Lower lobe of right lung (tissue), 2 donors: ENCODE results near the gene TSPEAR. TPM values are rescaled to one million over a fixed set of nuclear protein-coding genes. Genes with fewer than 3 reads are reported as not detected.

Experiments
- ATAC-seq, 2 donors: fragments of 200-7000 bp; cut with Tn5 transposase; one replicate each; pipeline ENCODE4 v1.9.1; 2020 to 2022; ENCODE audit warnings: mild to moderate bottlenecking in 2 of 2, moderate library complexity in 2 of 2
- DNase-seq: peaks from one replicate; pipeline ENCODE4 v3.0.0-alpha.2; 2020
- H3K27ac ChIP-seq: fragments of 200-600 bp; one replicate; pipeline ENCODE4 v1.8.0; 2022
- H3K27me3 ChIP-seq: fragments of 200-600 bp; one replicate; pipeline ENCODE4 v1.8.0; 2022; ENCODE audit warnings: low read depth
- H3K36me3 ChIP-seq: fragments of 200-600 bp; one replicate; pipeline ENCODE4 v1.8.0; 2022; ENCODE audit warnings: mild to moderate bottlenecking
- H3K4me1 ChIP-seq: fragments of 200-600 bp; one replicate; pipeline ENCODE4 v1.8.0; 2022
- H3K4me3 ChIP-seq: fragments of 200-600 bp; one replicate; pipeline ENCODE4 v1.8.0; 2022; ENCODE audit warnings: mild to moderate bottlenecking
- H3K9me3 ChIP-seq: fragments of 200-600 bp; one replicate; pipeline ENCODE4 v1.8.0; 2022
- CTCF ChIP-seq: fragments of 200-600 bp; IDR thresholded peaks from one replicate; pipeline ENCODE4 v1.8.0; 2022; ENCODE audit warnings: antibody characterized with exemption, mild to moderate bottlenecking
- intact Hi-C: fragments of 100-400 bp; cut with DNase I; formaldehyde crosslinking; loops from one replicate; pipeline ENCODE4 v1.11.0; 2022
- total RNA-seq: library from RNA; stranded (reverse); fragmentation: NEBNext Ultra II Directional; extraction: Animal tissue kit (Norgen Biotek cat#: 25700); gene quantifications from one replicate; pipeline ENCODE4 v1.2.1, GENCODE V29; 2021
- donor health status: DM: no; HTN: yes; CAD: no; lungs with severe emphysema.

TSPEAR gene
- total RNA-seq, 1 donor from 2014 or later, result 0.27 TPM

- no peaks in the 10 kb centered on the region for H3K36me3 ChIP-seq
- TF ChIP-seq CTCF, result no peak
- peaks cover 12% of the 10 kb centered on the region for H3K4me1 ChIP-seq
- H3K9me3 ChIP-seq, result no peaks in the 10 kb centered on the region
- ATAC-seq, result no peak
- H3K4me3 ChIP-seq, result no peak overlapping the region
- H3K27ac ChIP-seq, result no peak overlapping the region
- H3K27me3 ChIP-seq, result peaks cover 13% of the 10 kb centered on the region
- DNase-seq, result peak; percentile 37
- intact Hi-C loops, result no loop called here
These were observed 199.5 kb downstream of the TSPEAR start for GRCh38 chr21:44511938-44512275.

- TF ChIP-seq CTCF, result no peak
- H3K9me3 ChIP-seq, result no peaks in the 10 kb centered on the region
- peaks cover 12% of the 10 kb centered on the region for H3K4me1 ChIP-seq
- ATAC-seq, result no peak
- no peak overlapping the region for H3K27ac ChIP-seq
- intact Hi-C loops, result no loop called here
- no peaks in the 10 kb centered on the region for H3K36me3 ChIP-seq
- H3K4me3 ChIP-seq, result no peak overlapping the region
- peaks cover 14% of the 10 kb centered on the region for H3K27me3 ChIP-seq
- DNase-seq, result peak; percentile 39
These were observed 200.0 kb downstream of the TSPEAR start for GRCh38 chr21:44511219-44511937.

DNA sequence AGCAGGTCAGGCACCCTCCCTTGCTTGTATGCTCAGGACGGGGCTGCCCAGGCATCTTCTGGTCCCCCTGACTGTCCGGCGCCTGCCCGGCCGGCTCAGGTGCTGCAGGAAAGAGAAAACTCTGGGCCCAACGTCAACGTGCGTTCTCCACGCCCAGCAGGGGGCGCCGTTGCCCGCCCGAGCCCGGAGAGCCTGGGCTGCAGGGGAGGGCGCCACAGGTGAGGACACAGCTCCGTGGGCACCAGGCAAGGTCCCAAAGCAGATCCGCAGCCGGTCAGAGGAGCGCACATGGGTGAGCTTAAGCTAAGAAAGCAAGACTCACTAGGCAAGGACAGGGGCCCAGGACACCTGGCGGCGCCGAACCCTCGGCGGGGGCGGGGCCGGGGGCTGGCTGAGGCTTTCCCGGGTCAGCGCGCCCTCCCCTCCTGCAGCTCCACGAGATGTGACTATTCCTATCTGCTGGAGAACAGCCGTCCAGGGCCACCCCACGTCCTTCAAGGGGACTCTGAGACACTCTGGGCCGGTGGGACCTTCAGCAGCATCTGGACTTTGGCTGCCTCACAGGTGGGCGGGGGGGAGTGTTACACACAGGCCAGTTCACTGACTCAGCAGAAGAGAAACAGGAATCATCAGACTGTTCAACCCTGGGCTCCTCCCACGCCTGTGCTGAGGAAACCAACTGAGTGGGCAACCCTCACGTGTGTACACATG is 200.7 kb downstream of the TSPEAR start:
- ATAC-seq (peak; percentile 81 to 84), DNase-seq (peak; percentile 79)
- peak; percentile 82 for TF ChIP-seq CTCF
- Histone ChIP-seq H3K27me3 (peaks cover 18% of the 10 kb centered on the region), H3K27ac (no peak overlapping the region), H3K4me3 (no peak overlapping the region), H3K9me3 (no peaks in the 10 kb centered on the region), H3K4me1 (peaks cover 12% of the 10 kb centered on the region), H3K36me3 (no peaks in the 10 kb centered on the region)
- intact Hi-C loops, result no loop called here

DNA sequence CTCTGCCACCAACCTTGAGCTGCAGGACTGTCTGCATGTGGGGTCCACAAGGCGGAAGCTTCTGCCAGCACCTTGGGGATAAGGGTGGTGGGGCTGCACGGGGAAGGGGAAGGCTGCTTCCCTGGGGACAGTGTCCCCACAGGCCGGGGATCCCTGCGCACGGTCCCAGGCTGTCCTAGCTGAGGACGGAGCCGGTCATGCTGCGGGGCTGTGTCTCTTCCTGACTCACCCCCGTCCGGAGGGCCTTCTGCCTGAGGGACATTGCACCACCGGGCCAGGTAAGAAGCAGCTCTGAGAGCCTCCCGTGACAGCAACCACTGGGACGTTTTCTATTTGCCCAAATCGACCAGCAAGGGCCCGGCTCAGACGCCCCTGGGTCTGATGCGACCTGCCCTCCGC is 201.3 kb downstream of the TSPEAR start:
- ATAC-seq (no peak), DNase-seq (no peak)
- Histone ChIP-seq H3K27me3 (peaks cover 18% of the 10 kb centered on the region), H3K4me3 (no peak overlapping the region), H3K4me1 (peaks cover 12% of the 10 kb centered on the region), H3K9me3 (no peaks in the 10 kb centered on the region), H3K36me3 (no peaks in the 10 kb centered on the region), H3K27ac (no peak overlapping the region)
- TF ChIP-seq CTCF, result no peak
- intact Hi-C loops, result no loop called here

GRCh38 chr21:44509539-44509938 is 201.8 kb downstream of the TSPEAR start:
- Histone ChIP-seq H3K36me3 (no peaks in the 10 kb centered on the region), H3K4me1 (peaks cover 12% of the 10 kb centered on the region), H3K9me3 (no peaks in the 10 kb centered on the region), H3K27me3 (peaks cover 18% of the 10 kb centered on the region), H3K4me3 (no peak overlapping the region), H3K27ac (no peak overlapping the region)
- peak; percentile 88 for DNase-seq
- peak; percentile 35 for TF ChIP-seq CTCF
- peak; percentile 92 for ATAC-seq
- intact Hi-C loops, result no loop called here
